Mucosa of descending colon (tissue), 3 donors: ENCODE measurements around the gene NKD1. TPM values are rescaled to one million over a fixed set of nuclear protein-coding genes. Genes with fewer than 3 reads are reported as not detected.

Experiments used
- ATAC-seq: fragments of 200-7000 bp; cut with Tn5 transposase; one replicate; pipeline ENCODE4 v1.9.1; 2020; ENCODE audit warnings: mild to moderate bottlenecking, moderate library complexity
- DNase-seq, 3 donors: peaks; one replicate each; pipeline ENCODE4 v3.0.0-alpha.2; 2020
- H3K36me3 ChIP-seq: fragments of 200-600 bp; one replicate; pipeline ENCODE4 v1.8.0; 2021; ENCODE audit warnings: low read depth, mild to moderate bottlenecking
- H3K4me1 ChIP-seq: fragments of 200-600 bp; one replicate; pipeline ENCODE4 v1.8.0; 2021; ENCODE audit warnings: low read depth, mild to moderate bottlenecking
- H3K4me3 ChIP-seq: fragments of 200-600 bp; one replicate; pipeline ENCODE4 v1.8.0; 2021; ENCODE audit warnings: mild to moderate bottlenecking
- H3K9me3 ChIP-seq: fragments of 200-600 bp; one replicate; pipeline ENCODE4 v1.8.0; 2021; ENCODE audit warnings: mild to moderate bottlenecking
- intact Hi-C, 2 donors: fragments of 100-400 bp; cut with DNase I in 1 of 2; cut with micrococcal nuclease in 1 of 2; formaldehyde crosslinking; loops; one replicate each; pipeline versions ENCODE4 v1.11.0 to v1.11.1; 2022; cut with DNase I, micrococcal nuclease
- total RNA-seq, 3 donors: library from RNA; stranded (reverse); fragmentation: NEBNext Ultra II Directional in 2 of 3; extraction: Animal tissue kit (Norgen Biotek cat#: 25700) in 2 of 3; gene quantifications; one replicate each; pipeline versions ENCODE4 v1.2.1 to v1.2.4, GENCODE V29; 2021 to 2023
- TF ChIP-seq, protein P1 (sequence below): fragments of 200-600 bp; IDR thresholded peaks from one replicate; pipeline ENCODE4 v1.8.0; 2022; ENCODE audit warnings: antibody characterized with exemption, mild to moderate bottlenecking
- donor health status: DM: no; HTN: no; CAD: no; lungs with moderate emphysema.
- donor health status: DM: no; HTN: no; CAD: no.
- donor health status: DM: no; HTN: yes; CAD: no.

Gene NKD1
- total RNA-seq, 3 donors from 2014 or later: 1.6 to 28.0 (median 3.2) TPM

DNA sequence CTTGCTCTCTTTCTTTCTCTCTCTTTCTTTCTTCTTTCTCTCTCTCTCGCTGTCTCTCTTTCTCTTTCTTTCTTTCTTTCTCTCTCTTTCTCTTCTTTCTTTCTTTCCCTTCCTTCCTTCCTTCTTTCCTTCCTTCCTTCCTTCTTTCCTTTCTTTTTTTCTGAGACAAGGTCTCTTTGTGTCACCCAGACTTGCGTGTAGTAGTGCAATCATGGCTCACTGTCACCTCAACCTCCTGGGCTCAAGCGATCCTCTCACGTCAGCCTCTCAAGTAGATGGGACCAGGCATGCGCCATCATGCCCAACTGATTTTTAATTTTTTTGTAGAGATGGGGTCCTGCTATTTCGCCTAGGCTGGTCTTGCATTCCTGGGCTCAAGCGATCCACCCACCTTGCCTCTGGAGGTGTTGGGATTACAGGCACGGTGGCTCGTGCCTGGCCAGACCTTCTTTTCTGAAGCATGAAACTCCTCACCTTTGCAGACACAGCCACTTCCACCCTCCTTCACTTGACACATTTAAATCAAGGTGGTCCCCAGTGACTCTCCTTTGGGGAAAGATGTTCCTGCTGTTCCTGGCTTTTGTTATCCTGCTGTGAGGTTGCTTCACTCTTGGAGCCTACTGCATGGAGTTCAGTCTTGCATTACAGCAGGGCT is 26.8 kb upstream of the NKD1 start:
- no peaks in the 10 kb centered on the region for H3K4me1 ChIP-seq
- no peaks in the 10 kb centered on the region for H3K36me3 ChIP-seq
- peaks cover 4% of the 10 kb centered on the region for H3K9me3 ChIP-seq
- TF ChIP-seq, protein P1, sequence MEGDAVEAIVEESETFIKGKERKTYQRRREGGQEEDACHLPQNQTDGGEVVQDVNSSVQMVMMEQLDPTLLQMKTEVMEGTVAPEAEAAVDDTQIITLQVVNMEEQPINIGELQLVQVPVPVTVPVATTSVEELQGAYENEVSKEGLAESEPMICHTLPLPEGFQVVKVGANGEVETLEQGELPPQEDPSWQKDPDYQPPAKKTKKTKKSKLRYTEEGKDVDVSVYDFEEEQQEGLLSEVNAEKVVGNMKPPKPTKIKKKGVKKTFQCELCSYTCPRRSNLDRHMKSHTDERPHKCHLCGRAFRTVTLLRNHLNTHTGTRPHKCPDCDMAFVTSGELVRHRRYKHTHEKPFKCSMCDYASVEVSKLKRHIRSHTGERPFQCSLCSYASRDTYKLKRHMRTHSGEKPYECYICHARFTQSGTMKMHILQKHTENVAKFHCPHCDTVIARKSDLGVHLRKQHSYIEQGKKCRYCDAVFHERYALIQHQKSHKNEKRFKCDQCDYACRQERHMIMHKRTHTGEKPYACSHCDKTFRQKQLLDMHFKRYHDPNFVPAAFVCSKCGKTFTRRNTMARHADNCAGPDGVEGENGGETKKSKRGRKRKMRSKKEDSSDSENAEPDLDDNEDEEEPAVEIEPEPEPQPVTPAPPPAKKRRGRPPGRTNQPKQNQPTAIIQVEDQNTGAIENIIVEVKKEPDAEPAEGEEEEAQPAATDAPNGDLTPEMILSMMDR: no peak
- no peak overlapping the region for H3K4me3 ChIP-seq
- ATAC-seq (no peak), DNase-seq (no peak)
- intact Hi-C loops: no loop called here

DNA sequence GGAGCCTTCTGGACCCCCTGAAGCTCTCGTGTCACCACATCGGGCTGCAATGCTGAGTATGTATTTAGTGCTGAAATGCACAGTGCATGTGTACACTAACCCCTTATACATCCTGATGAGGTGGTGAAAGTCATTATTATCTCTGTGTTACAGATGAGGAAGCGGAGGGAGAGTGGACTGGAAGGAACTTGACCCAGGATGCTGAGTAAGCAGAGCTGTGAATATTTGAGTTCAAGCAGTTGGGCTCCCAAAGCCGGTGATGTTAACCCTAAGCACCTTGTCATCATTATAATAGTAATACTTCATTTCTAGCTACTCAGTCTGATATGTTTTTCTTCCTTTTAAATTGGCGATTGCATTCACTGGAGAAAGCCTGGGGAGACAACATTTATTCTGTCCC is 25.9 kb upstream of the NKD1 start:
- DNase-seq: no peak
- Histone ChIP-seq H3K4me3 (no peak overlapping the region), H3K4me1 (no peaks in the 10 kb centered on the region), H3K36me3 (no peaks in the 10 kb centered on the region), H3K9me3 (no peaks in the 10 kb centered on the region)
- ATAC-seq: no peak
- intact Hi-C loops: no loop called here
- TF ChIP-seq, protein P1: no peak

DNA sequence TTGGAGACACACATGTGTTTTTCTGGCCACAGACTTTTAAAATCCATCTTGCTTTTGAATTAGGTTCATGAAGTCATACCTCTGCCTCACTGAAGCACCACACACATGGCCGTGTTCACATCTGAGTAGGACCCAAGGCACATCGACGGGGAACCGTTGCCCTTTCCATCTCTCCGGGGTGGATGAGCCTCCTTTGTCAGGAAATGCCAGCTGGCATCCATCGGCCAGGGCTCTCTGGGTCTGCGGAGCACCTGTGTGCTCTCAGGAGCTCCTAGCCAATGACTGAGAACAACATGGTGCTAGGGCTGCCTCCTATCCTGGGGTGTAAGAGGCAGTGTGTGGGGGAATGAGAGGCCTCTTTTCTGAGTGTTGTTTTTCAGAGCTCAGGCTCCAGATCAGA is 24.5 kb upstream of the NKD1 start:
- DNase-seq (no peak), ATAC-seq (no peak)
- H3K9me3 ChIP-seq: no peaks in the 10 kb centered on the region
- no peaks in the 10 kb centered on the region for H3K4me1 ChIP-seq
- H3K36me3 ChIP-seq: no peaks in the 10 kb centered on the region
- intact Hi-C loops: no loop called here
- TF ChIP-seq, protein P1: no peak
- no peak overlapping the region for H3K4me3 ChIP-seq

DNA sequence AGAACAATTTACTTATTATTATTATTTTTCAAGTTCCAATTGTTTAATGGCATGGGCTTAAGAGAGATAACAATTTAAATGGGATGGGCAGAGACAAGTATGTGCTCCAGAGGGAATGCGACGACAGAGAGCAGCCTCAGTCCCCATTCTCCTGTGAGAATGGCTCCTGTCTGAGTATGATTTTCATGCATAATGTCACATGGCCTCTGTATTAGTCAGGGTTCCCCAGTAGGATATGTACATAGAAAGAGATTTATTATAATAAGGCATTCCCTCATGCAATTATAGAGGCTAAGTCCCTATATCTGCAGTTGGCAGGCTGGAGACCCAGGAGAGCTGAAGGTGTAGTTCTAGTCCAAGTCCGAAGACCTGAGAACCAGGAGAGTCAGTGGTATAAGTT is 22.9 kb upstream of the NKD1 start:
- TF ChIP-seq, protein P1: no peak
- DNase-seq (no peak), ATAC-seq (no peak)
- Histone ChIP-seq H3K4me1 (no peaks in the 10 kb centered on the region), H3K4me3 (no peak overlapping the region), H3K36me3 (no peaks in the 10 kb centered on the region), H3K9me3 (peaks cover 6% of the 10 kb centered on the region)
- intact Hi-C loops: no loop called here

DNA sequence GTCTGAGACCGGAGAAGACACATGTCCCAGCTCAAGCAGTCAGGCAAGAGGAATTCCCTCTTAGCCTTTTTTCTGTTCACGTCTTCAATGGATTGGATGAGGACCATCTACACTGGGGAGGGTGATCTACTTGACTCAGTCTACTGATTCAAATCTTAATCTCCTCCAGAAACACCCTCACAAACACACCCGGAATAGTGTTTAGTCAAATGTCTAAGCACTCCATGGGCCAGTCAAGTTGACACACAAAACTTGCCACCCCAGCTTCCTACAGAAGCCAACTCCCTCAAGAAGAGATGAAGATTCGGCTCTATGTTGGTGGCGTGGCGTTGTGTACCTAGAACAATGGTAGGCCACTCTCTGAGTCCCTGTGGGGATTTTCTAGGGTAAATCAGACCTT is 22.5 kb upstream of the NKD1 start:
- DNase-seq (no peak), ATAC-seq (no peak)
- Histone ChIP-seq H3K4me3 (no peak overlapping the region), H3K4me1 (no peaks in the 10 kb centered on the region), H3K36me3 (no peaks in the 10 kb centered on the region), H3K9me3 (peaks cover 6% of the 10 kb centered on the region)
- TF ChIP-seq, protein P1: no peak
- intact Hi-C loops: no loop called here

DNA sequence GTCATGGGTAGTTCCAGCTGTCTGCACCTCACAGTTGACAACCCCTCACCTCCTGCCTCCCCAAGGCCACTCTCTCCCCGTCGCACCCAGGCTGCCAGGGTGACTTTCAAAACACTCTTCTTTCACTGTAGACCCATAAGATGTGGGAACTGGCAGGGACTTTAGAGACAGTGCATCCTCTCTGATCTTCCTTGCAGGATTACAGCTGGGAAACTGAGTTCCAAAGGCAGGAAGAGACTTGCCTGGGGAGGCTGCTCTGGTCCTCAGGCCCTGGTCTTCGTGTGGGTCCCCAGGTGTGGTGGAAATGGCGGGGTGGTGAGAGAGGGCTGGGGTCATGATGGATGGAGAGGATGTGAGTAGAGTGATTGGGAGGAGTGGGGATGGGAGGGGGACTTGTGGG is 21.9 kb upstream of the NKD1 start:
- Histone ChIP-seq H3K9me3 (peaks cover 6% of the 10 kb centered on the region), H3K36me3 (no peaks in the 10 kb centered on the region), H3K4me1 (no peaks in the 10 kb centered on the region), H3K4me3 (no peak overlapping the region)
- intact Hi-C loops: no loop called here
- TF ChIP-seq, protein P1: no peak
- DNase-seq: no peak
- ATAC-seq: no peak
